ENCODE results near the gene ZNRD2.

The ZNRD2 gene

GRCh38 chr11:65574811-65575567 is 4.7 kb downstream of the ZNRD2 start:
- TF ChIP-seq, protein P1, sequence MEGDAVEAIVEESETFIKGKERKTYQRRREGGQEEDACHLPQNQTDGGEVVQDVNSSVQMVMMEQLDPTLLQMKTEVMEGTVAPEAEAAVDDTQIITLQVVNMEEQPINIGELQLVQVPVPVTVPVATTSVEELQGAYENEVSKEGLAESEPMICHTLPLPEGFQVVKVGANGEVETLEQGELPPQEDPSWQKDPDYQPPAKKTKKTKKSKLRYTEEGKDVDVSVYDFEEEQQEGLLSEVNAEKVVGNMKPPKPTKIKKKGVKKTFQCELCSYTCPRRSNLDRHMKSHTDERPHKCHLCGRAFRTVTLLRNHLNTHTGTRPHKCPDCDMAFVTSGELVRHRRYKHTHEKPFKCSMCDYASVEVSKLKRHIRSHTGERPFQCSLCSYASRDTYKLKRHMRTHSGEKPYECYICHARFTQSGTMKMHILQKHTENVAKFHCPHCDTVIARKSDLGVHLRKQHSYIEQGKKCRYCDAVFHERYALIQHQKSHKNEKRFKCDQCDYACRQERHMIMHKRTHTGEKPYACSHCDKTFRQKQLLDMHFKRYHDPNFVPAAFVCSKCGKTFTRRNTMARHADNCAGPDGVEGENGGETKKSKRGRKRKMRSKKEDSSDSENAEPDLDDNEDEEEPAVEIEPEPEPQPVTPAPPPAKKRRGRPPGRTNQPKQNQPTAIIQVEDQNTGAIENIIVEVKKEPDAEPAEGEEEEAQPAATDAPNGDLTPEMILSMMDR (IDR thresholded peaks at IDR 0.05; ENCODE audit: unreplicated experiment in 3 of 3): no peak
- H3K36me3 Mint-ChIP-seq (ENCODE audit: low read depth): no peaks in the 10 kb centered on the region
- peaks cover 57% of the 10 kb centered on the region for H3K4me1 Mint-ChIP-seq
- peak overlapping the region; percentile 82 to 90 (median 88) for H3K4me3 Mint-ChIP-seq
- H3K9me3 Mint-ChIP-seq: no peaks in the 10 kb centered on the region
- peaks cover 3% of the 10 kb centered on the region for H3K27me3 Mint-ChIP-seq (ENCODE audit: low read depth)
- peak overlapping the region; percentile 75 to 83 (median 76) for H3K27ac Mint-ChIP-seq

- TF ChIP-seq, protein P1 (IDR thresholded peaks at IDR 0.05; ENCODE audit: unreplicated experiment in 3 of 3): no peak
- peak within 1 kb of the TSS; percentile 75 to 83 (median 76) for H3K27ac Mint-ChIP-seq
- H3K27me3 Mint-ChIP-seq (ENCODE audit: low read depth): peaks cover 3% of the 10 kb centered on the region
- peaks cover 51% of the 10 kb centered on the region for H3K4me1 Mint-ChIP-seq
- H3K9me3 Mint-ChIP-seq: no peaks in the 10 kb centered on the region
- peak within 1 kb of the TSS; percentile 82 to 90 (median 88) for H3K4me3 Mint-ChIP-seq
- no peaks in the 10 kb centered on the region for H3K36me3 Mint-ChIP-seq (ENCODE audit: low read depth)
These were observed 5.4 kb downstream of the ZNRD2 start, which contains the start of gene EHBP1L1 for GRCh38 chr11:65575568-65576231. Gene EHBP1L1, plus strand, starts transcription at chr11:65576053. Its CDS starts 250 bp downstream, at chr11:65576303.

GRCh38 chr11:65576232-65576866 is 6.1 kb downstream of the ZNRD2 start:
- peak overlapping the region in 2 of 3 experiments; percentile 58 to 70 for H3K27ac Mint-ChIP-seq
- TF ChIP-seq, protein P1 (IDR thresholded peaks at IDR 0.05; ENCODE audit: unreplicated experiment in 3 of 3): no peak
- H3K4me1 Mint-ChIP-seq: peaks cover 46% of the 10 kb centered on the region
- no peaks in the 10 kb centered on the region for H3K36me3 Mint-ChIP-seq (ENCODE audit: low read depth)
- H3K27me3 Mint-ChIP-seq (ENCODE audit: low read depth): peaks cover 3% of the 10 kb centered on the region
- peak overlapping the region; percentile 70 to 89 (median 84) for H3K4me3 Mint-ChIP-seq
- no peaks in the 10 kb centered on the region for H3K9me3 Mint-ChIP-seq

- Mint-ChIP-seq H3K9me3 (no peaks in the 10 kb centered on the region), H3K4me3 (peak overlapping the region; percentile 70 to 89 (median 84)), H3K36me3 (ENCODE audit: low read depth) (no peaks in the 10 kb centered on the region)
These were observed 6.8 kb downstream of the ZNRD2 start for GRCh38 chr11:65576867-65577755.

GRCh38 chr11:65577756-65578109 is 7.5 kb downstream of the ZNRD2 start:
- no peaks in the 10 kb centered on the region for H3K9me3 Mint-ChIP-seq
- TF ChIP-seq, protein P1 (IDR thresholded peaks at IDR 0.05; ENCODE audit: unreplicated experiment in 3 of 3): no peak
- H3K4me3 Mint-ChIP-seq: peak overlapping the region; percentile 54 to 78 (median 59)
- peak overlapping the region in 2 of 3 experiments; percentile 38 to 56 for H3K27ac Mint-ChIP-seq
- H3K36me3 Mint-ChIP-seq (ENCODE audit: low read depth): no peaks in the 10 kb centered on the region
- H3K4me1 Mint-ChIP-seq: peaks cover 35% of the 10 kb centered on the region
- peaks cover 12% of the 10 kb centered on the region for H3K27me3 Mint-ChIP-seq (ENCODE audit: low read depth)

More at GRCh38 chr11:65576867-65577755, 6.8 kb downstream of the ZNRD2 start:
- peaks cover 39% of the 10 kb centered on the region for H3K4me1 Mint-ChIP-seq
- H3K27me3 Mint-ChIP-seq (ENCODE audit: low read depth): peaks cover 6% of the 10 kb centered on the region
- TF ChIP-seq, protein P1 (IDR thresholded peaks at IDR 0.05; ENCODE audit: unreplicated experiment in 3 of 3): no peak
- peak overlapping the region in 2 of 3 experiments; percentile 58 to 70 for H3K27ac Mint-ChIP-seq
